Activated CD8-positive, alpha-beta memory T cell treated with anti-CD3 and anti-CD28 coated beads for 24 hours (primary cell): Measurements from ENCODE around the gene PMEPA1.

Experiments used
- DNase-seq: peaks from one replicate; pipeline ENCODE4 v3.0.0-alpha.2; 2020

PMEPA1 gene

DNA sequence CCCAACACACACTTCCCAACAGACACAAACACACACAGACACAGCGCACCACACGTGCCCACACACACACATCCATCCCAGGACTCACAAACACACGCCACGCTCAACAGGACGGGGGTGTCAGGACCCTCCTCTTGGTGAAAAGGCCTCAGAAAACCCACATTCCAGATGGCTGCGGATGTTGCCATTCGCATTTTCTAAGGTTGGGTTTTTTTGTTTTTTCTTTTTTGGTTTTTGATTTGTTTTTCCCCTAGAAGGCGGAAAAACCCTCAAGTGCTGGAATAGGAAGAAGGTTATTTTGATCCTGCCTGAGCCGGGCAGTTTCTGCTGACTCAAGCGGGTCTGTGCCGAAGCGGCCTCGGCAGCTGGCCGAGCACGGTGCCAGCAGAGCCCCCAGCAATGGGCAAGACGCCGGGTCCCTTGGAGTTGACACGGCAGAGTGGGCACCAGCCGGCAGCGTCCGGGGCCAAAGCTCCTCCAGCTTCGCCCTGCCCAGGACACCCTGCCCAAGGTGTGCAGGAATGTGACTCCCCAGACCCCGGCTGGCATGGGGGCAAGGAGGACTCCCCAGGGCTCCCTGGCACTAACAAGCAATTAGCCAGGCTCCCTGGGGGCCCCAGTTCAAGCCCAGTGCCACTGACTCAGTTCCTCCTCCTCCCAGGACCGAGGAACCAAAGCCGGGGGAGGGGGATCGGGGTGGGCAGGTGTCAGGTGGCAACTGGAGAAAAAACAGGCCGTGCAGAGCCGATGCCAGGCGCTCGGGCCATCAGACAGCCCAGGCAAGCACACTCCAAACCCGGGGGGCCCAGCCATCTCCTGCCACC lies 48.7 kb downstream of the PMEPA1 start:
- DNase-seq, result peak; percentile 45

DNA sequence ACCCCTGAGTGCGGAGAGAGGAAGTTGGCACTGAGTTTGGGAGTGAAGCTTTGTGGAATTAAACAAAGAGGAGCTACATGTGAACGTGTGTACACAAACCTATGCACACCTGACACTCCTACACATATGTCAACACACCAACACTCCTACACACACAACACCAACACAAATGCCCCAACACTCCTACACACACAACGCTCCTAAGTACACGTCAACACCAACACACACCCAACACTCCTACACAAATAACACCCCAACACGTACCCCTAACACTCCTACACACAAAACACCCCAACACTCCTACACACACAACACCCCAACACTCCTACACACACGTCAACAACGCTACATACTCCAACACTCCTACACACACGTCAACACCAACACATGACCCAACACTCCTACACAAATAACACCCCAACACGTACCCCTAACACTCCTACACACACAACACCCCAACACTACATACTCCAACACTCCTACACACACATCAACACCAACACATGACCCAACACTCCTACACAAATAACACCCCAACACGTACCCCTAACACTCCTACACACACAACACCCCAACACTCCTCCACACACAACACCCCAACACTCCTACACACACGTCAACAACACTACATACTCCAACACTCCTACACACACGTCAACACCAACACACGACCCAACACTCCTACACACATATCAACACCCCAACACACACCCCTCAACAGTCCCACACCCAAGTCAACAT lies 49.5 kb downstream of the PMEPA1 start:
- DNase-seq, result no peak

- peak; percentile 53 for DNase-seq
Measured at GRCh38 chr20:57659517-57660180, 50.2 kb downstream of the PMEPA1 start.

- DNase-seq, result peak; percentile 53
Measured at GRCh38 chr20:57658833-57659516, 50.8 kb downstream of the PMEPA1 start.

DNA sequence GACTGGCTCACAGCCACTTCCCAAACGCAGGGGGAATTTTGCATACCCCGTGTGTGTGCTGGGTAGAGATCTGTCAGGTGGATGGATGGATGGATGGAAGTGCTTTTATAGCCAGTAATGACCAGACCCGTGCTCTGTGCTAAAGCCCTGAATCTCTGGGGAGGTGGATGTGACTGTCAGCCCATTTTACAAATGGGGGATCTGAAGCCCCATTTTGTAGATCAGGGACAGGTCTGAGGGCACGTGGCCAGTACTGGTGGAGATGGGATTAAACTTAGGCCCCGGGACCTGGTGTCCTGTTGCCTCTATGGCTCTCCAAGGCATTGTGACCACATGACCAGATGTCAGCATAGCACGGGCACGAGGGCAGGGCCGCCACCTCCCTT lies 51.4 kb downstream of the PMEPA1 start:
- peak; percentile 57 for DNase-seq

GRCh38 chr20:57657535-57658446 lies 52.0 kb downstream of the PMEPA1 start:
- DNase-seq, result peak; percentile 78

- peak; percentile 57 for DNase-seq
Measured at GRCh38 chr20:57656821-57657534, 52.8 kb downstream of the PMEPA1 start.

DNA sequence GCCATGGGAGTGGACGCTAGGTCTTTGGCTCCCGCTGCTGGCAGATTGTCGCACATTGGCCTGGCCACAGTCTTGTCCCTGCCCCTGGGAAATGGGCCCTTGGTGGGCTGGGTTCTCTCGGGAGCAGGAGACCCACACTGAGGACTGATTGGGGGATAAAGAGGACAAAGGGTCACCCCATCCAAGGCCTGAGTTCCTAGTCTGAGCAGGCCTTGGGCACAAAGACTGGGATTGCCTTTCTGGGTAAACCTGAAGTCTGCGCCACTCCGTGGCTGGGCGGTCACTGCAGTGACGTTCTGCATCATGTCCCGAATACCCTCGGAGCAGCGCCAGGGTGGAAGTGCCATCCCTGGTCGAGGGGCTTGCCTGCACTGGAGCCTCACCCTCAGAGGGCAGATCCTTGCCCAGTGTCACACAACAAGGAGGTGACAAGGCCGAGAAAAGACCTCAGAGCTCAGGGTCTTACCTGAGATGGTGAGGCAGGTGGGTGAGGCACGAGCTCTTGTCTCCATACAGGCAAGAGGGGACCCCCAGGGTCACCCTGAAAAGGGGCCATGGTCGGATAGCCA lies 53.5 kb downstream of the PMEPA1 start:
- DNase-seq, result no peak

- DNase-seq, result no peak
Measured at GRCh38 chr20:57655809-57656155, 54.0 kb downstream of the PMEPA1 start.

DNA sequence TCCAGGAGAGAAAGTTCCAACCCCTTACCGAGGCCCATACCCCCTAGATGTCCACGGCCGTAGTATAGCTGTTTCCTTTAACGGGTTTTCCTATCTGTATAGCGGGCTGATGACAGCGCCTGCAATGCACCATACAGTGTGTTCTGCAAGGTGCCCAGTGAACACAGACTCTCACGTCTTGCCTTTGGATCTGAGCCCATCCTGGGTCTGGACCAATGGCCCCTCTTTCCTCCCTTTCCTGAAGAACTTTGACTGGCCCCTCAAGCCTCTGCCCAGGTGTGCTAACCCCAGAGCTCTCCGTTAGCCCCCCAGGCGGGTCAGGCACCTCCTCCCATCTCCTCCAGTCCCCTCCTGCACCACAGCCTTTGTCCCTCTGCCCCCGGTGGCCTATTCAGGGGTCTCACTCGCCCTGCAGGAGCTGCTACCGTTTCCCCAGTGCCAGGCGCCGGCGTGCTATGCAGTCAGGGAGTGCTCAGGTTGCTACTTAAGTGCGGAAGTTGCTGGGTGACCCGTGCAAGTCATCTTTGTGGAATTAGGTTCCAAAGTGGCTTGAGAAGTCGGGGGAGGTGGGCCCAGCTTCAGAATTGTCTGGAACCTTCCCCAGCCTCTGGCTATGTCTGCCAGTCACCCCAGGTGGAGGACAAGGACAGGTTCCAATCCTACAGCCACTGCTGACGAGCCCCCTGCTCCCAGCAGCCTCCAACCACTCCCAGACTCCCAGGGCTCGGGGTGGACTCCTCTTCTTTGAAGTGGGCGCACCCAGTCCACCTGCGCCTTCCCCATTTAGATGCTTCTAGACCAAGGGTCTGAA lies 54.6 kb downstream of the PMEPA1 start:
- DNase-seq, result peak; percentile 55

GRCh38 chr20:57654363-57654997 lies 55.3 kb downstream of the PMEPA1 start:
- peak; percentile 81 for DNase-seq

DNA sequence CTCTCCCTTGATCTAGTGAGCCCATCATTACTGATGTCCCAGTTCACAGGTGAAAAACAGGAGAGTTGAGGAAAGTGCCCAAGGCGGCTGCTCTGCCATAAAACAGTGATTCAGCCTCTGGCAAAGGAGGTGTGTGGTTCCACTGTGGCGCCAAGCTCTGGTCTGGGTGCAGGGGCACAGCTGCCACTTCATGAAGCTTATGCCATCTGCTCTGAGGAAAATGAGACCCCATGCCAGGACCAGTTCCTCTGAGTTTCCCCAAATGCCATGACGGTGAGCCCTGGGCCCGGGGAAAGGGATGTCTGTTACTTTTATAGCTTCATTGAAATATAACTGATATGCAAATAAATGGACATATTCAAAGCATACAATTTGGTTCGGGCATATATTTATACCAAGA lies 55.9 kb downstream of the PMEPA1 start:
- DNase-seq, result no peak

DNA sequence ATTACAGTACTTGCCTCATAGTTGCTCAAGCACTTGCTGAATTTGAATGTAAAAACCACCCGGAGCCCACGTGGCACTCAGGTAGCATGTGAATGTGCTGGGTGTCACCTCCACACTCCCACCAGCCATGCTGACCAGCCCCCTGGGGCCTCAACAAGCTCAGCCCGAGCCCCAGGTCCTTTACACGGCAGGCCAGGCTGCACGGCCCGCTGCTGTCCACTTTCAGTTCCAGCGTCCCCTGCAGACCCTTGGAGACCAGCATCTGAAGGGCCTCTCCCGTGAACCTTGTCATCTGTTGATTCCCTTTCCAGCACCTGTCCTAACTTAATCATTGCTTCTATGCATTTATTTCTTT lies 56.3 kb downstream of the PMEPA1 start:
- peak; percentile 51 for DNase-seq

GRCh38 chr20:57652606-57653545 lies 56.9 kb downstream of the PMEPA1 start:
- DNase-seq, result peak; percentile 51

- peak; percentile 41 for DNase-seq
Measured at GRCh38 chr20:57651881-57652605, 57.8 kb downstream of the PMEPA1 start.

- peak; percentile 45 for DNase-seq
Measured at GRCh38 chr20:57650756-57651483, 58.9 kb downstream of the PMEPA1 start.

DNA sequence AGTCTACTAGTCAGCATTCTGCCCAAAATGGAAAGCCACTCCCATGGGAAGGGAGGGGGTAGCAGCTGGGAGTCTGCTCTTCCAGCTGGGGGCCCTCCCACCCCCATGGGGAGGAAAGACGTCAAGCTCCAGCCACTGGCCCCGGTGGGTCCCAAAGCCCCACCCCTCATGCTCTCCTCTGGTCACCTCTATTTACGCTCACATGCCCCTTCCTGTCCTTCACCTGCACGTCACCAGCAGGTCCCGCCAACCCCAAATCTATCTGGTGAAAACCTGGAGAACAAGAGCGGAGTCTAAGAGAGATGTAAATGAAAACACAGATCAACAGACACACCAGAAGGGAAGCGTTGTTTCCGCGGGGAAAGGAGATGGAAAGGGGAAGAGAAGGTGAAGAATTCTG lies 59.5 kb downstream of the PMEPA1 start:
- DNase-seq, result peak; percentile 44
